ENCODE data around the gene TMEM134. TPM values are rescaled to one million over a fixed set of nuclear protein-coding genes. Genes with fewer than 3 reads are reported as not detected.
"Not testable (repeated sequence)": the region's sequence is repeated elsewhere in the genome, so short reads cannot be mapped to it uniquely, and the experiment has no call there.

The TMEM134 gene
- total RNA-seq, 1 experiment from 2014 or later, result 17.3 TPM

GRCh38 chr11:67485873-67486361, 16.9 kb upstream of the TMEM134 start:
- not testable (repeated sequence) for DNase-seq (ENCODE audit: low spot score)

- DNase-seq (ENCODE audit: low spot score), result no peak
Observed at GRCh38 chr11:67484847-67485311, 15.8 kb upstream of the TMEM134 start.

- DNase-seq (ENCODE audit: low spot score), result no peak
Observed at GRCh38 chr11:67483831-67484665, 15.0 kb upstream of the TMEM134 start.

DNA sequence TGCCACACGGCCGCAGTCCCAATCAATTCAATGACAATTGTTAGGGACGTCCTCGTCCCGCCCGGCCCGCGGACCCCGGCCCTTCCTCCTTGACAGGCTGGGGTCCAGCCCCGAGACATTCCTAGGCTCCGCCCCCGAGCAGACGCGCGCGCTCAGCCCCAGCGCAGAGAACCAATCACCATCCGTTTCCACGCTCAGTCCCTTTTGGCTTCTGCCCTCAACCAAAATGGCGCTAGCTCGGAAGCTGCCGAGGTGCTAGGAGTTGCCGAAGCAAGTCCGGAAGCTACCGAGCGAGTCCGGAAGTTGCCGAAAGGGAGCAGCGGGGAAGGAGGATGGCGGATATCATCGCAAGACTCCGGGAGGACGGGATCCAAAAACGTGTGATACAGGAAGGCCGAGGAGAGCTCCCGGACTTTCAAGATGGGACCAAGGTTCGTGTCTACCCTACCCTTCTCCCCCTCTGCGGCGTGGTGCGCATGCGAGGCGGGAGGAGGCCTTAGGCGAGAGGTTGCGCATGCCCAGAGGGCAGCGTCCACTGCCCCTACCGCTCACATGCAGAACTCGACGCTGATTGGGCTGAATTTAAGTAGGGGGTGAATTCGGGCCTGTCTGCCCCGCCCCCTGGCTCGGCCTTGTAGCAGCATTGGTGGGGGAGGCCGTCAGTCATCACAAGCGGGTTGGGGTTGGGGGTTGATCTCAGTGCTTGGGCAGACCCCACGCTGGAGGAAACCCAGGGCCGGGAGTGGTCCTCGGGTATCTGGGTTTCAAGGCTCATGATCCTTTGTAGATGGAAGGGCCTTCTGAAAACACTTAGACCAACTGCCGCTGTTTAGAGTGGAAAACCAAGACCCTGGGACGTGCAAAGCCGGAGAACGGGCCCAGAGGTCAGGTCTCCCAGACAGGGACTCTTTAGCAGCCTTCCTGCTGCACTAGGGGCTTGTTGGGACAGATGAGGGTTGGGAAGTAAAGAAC, 14.1 kb upstream of the TMEM134 start, which contains the start of gene AIP:
TSS of gene AIP (plus strand) at position 200 of the 972 bp plus-strand sequence. CDS start at position 333, 133 bp downstream.
- peak; percentile 98 for DNase-seq (ENCODE audit: low spot score)

DNA sequence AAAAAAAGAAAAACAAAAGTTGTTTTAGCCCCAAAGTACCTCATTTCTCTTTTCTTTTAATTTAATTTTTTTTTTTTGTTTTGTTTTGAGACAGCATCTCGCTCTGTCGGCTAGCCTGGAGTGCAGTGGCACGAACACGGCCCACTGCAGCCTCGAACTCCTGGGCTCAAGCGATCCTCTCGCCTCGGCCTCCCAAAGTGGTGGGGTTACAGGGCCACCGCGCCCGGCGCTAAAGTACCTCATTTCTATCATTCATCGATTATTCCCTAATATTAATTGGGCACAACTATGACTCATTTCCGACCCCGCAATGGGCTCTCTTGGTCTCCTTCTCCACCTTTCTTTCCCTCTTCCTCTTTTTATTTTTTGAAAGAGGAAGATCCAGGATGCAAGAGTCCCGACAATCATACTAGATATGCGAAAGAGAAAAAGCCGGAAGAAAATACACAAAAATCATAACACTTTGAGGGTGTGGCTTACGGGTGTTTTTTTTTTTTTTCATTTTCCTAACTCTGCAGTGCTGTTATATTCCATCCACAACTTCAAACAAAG, 13.3 kb upstream of the TMEM134 start:
- DNase-seq (ENCODE audit: low spot score), result no peak

DNA sequence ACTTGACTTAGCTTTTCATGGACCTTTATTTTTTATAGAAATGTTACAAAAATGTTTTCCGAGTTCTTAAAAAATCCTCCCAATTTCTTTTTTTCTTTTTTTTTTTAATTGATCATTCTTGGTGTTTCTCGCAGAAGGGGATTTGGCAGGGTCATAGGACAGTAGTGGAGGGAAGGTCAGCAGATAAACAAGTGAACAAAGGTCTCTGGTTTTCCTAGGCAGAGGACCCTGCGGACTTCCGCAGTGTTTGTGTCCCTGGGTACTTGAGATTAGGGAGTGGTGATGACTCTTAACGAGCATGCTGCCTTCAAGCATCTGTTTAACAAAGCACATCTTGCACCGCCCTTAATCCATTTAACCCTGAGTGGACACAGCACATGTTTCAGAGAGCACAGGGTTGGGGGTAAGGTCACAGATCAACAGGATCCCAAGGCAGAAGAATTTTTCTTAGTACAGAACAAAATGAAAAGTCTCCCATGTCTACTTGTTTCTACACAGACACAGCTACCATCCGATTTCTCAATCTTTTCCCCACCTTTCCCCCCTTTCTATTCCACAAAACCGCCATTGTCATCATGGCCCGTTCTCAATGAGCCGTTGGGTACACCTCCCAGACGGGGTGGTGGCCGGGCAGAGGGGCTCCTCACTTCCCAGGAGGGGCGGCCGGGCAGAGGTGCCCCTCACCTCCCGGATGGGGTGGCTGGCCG, 8.4 kb upstream of the TMEM134 start:
- not testable (repeated sequence) for DNase-seq (ENCODE audit: low spot score)

DNA sequence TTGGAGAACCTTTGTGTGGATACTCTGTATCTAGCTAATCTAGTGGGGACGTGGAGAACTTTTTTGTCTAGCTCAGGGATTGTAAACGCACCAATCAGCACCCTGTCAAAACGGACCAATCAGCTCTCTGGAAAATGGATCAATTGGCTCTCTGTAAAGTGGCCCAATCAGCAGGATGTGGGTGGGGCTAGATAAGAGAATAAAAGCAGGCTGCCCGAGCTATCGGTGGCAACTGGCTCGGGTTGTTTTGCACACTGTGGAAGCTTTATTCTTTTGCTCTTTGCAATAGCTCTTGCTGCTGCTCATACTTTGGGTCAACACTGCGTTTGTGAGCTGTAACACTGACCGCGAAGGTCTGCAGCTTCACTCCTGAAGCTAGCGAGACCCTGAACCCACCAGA, 7.6 kb upstream of the TMEM134 start:
- DNase-seq (ENCODE audit: low spot score), result not testable (repeated sequence)

GRCh38 chr11:67472882-67473281, 3.8 kb upstream of the TMEM134 start:
- DNase-seq (ENCODE audit: low spot score), result no peak

- DNase-seq (ENCODE audit: low spot score), result no peak
Observed at GRCh38 chr11:67470337-67471002, 1.4 kb upstream of the TMEM134 start.

DNA sequence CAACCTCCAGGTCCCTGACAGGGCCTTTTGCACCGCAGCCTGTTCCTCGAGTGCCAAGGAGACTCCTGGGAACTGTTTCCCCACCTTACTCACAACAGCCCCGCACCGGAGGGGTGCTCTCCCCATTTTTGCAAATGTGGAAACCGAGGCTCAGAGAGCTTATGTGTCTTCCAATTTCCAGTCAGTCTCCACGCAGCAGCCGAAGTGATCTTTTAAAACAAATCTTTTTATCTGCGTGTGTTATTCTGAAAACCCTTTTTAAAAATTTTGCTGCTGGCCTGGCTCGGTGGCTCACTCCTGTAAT, 409 bp upstream of the TMEM134 start:
- no peak for DNase-seq (ENCODE audit: low spot score)

DNA sequence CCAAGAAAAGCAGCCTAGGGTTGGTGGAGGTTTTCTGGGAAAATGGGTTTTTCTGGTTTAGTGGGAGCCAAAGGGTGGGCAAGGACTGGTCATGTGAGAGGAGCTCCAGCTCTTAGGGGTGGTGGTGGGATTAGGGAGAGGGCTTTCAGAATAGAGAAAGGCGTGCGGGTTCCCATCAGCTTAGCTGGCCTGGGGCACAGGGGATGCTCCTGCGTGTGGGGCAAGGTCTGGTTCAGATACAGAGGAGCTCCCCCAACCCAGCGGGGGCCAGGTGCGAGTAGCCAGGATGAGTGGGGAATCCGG, 644 bp downstream of the TMEM134 start:
- DNase-seq (ENCODE audit: low spot score), result no peak

GRCh38 chr11:67468056-67468455, 995 bp downstream of the TMEM134 start:
- no peak for DNase-seq (ENCODE audit: low spot score)

- no peak for DNase-seq (ENCODE audit: low spot score)
Observed at GRCh38 chr11:67466962-67467771, 1.9 kb downstream of the TMEM134 start.

DNA sequence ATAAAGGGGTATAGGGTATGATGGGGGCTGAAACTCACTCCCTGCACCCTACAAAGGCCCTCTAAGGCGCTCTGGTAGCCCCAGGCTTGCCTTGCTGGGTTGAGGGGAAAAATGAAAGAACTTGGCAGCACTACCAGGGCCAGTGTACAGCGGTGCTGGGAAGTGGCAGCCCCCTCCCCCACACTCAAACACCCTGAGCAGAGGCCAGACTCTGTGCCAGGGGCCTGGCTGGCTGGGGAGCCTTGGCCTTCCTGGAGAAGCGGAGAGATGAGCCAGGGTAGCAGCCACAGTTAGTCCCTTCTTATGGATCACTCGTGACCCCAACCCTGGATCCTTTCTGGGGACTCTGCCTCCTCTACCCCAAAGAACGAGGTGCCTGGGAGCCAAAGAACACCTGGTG, 2.7 kb downstream of the TMEM134 start:
- DNase-seq (ENCODE audit: low spot score), result no peak

DNA sequence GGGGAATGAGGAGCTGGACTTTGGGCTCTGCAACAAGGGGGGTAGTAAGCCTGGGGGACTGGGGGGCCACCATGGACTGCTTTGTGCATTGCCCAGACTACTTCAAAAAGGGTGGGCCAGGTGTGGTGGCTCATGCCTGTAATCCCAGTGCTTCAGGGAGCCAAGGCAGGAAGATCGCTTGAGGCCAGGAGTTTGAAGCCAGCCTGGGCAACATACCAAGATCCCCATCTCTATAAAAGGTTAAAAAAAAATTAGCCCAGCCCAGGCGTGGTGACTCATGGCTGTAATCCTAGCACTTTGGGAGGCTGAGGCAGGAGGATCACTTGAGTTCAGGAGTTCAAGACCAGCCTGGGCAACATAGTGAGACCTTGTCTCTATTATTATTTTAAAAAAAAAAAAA, 3.5 kb downstream of the TMEM134 start:
- not testable (repeated sequence) for DNase-seq (ENCODE audit: low spot score)

DNA sequence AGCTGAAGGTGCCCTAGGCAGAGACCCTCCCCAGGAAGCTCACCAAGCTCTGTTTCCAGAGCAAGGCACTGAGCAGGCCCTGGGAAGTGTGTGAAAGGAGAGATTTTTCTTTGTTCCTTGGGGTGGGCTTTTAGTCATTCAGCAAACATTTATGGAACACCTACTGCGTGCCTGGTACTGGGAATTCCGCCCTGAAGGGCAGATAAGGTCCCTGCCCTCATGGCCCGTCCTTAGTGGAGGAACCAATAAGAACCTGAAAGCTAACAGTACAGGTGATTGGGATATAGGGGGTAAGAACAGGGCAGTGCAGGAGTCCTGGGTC, 3.9 kb downstream of the TMEM134 start:
- DNase-seq (ENCODE audit: low spot score), result no peak

GRCh38 chr11:67464411-67465188, 4.5 kb downstream of the TMEM134 start:
- peak; percentile 67 for DNase-seq (ENCODE audit: low spot score)

- DNase-seq (ENCODE audit: low spot score), result peak; percentile 83
Observed at GRCh38 chr11:67463680-67464410, 5.2 kb downstream of the TMEM134 start.

DNA sequence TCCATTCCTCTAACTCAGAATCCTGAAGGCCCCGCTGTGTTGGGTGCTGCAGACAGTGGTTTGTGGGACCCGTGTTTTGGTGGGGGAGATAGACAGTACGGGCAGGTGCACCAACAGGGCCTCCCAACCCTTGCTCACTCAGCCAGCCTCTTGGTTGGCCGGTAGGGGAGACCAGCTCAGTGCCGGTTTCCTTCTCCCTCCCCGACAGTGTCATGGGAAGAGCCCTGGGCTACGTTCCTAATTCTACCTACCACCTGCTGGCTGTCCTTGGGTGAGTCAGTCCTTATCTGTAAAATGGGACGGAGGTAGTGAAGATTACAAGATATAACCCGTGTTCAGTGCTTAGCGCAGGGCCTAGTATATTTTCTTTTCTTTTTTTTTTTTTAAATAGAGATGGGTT, 5.9 kb downstream of the TMEM134 start:
- no peak for DNase-seq (ENCODE audit: low spot score)
